HG02840 (cell line): ENCODE results near the gene CAB39L.

Experiments
- ATAC-seq: cut with Tn5 transposase; IDR thresholded peaks from one replicate; pipeline ENCODE4 v1.9.1; 2021; ENCODE audit warnings: mild to moderate bottlenecking, moderate library complexity, moderate number of reproducible peaks; ENCODE audit not compliant: unreplicated experiment, low FRiP score

The CAB39L gene

GRCh38 chr13:49443704-49444523, at the start of gene CAB39L, which contains the start of gene SETDB2:
Gene CAB39L (minus strand): TSS chr13:49444064. CDS start chr13:49382910, 61,154 bp downstream.
Gene SETDB2 (plus strand): TSS chr13:49444274. CDS start chr13:49451894, 7,620 bp downstream.
- ATAC-seq = peak; percentile 96

- no peak for ATAC-seq
Measured at GRCh38 chr13:49488563-49488962, 44.7 kb upstream of the CAB39L start.

- ATAC-seq = no peak
Measured at GRCh38 chr13:49481788-49482187, 37.9 kb upstream of the CAB39L start.

GRCh38 chr13:49476529-49476928, 32.7 kb upstream of the CAB39L start:
- no peak for ATAC-seq

- ATAC-seq = no peak
Measured at GRCh38 chr13:49472186-49472585, 28.3 kb upstream of the CAB39L start.

GRCh38 chr13:49466292-49466838, 22.5 kb upstream of the CAB39L start:
- no peak for ATAC-seq

GRCh38 chr13:49464621-49465325, 20.9 kb upstream of the CAB39L start:
- no peak for ATAC-seq

- ATAC-seq = no peak
Measured at GRCh38 chr13:49464085-49464484, 20.2 kb upstream of the CAB39L start.

- no peak for ATAC-seq
Measured at GRCh38 chr13:49459580-49459979, 15.7 kb upstream of the CAB39L start.

- ATAC-seq = no peak
Measured at GRCh38 chr13:49457221-49457620, 13.4 kb upstream of the CAB39L start.

- ATAC-seq = no peak
Measured at GRCh38 chr13:49456156-49456555, 12.3 kb upstream of the CAB39L start.

- no peak for ATAC-seq
Measured at GRCh38 chr13:49455007-49455398, 11.1 kb upstream of the CAB39L start.

GRCh38 chr13:49454388-49455006, 10.6 kb upstream of the CAB39L start:
- ATAC-seq = no peak

- ATAC-seq = no peak
Measured at GRCh38 chr13:49453465-49453864, 9.6 kb upstream of the CAB39L start.

- no peak for ATAC-seq
Measured at GRCh38 chr13:49452725-49453457, 9.0 kb upstream of the CAB39L start.

- no peak for ATAC-seq
Measured at GRCh38 chr13:49450105-49450819, 6.4 kb upstream of the CAB39L start.

- no peak for ATAC-seq
Measured at GRCh38 chr13:49448753-49449152, 4.9 kb upstream of the CAB39L start.

- no peak for ATAC-seq
Measured at GRCh38 chr13:49446473-49446872, 2.6 kb upstream of the CAB39L start.

- peak; percentile 9 for ATAC-seq
Measured at GRCh38 chr13:49444524-49445395, 896 bp upstream of the CAB39L start.
